Astrocyte (in vitro differentiated cells and primary cell): ENCODE data around the gene RND2. TPM values are rescaled to one million over a fixed set of nuclear protein-coding genes. Genes with fewer than 3 reads are reported as not detected.

ENCODE experiments used
- DNase-seq: peaks from one replicate; pipeline ENCODE4 v3.0.0-alpha.2; 2010; ENCODE audit warnings: low read depth
- FAIRE-seq: peaks from 2 replicates; lab custom pipeline; 2011; peaks lifted over from hg19 to GRCh38; lab: Jason Lieb, UNC
- H2AFZ ChIP-seq: 2 replicates; pipeline ENCODE4 v1.6.0; 2012; ENCODE audit warnings: low read depth, low read length, inconsistent platforms
- H3K27ac ChIP-seq: 2 replicates; pipeline ENCODE4 v1.5.1; 2011; ENCODE audit warnings: low read depth, low read length, inconsistent platforms
- H3K27me3 ChIP-seq: 2 replicates; pipeline ENCODE4 v1.6.0; 2011; ENCODE audit warnings: low read length, inconsistent platforms; ENCODE audit not compliant: insufficient read depth
- H3K36me3 ChIP-seq: 2 replicates; pipeline ENCODE4 v1.5.1; 2011; ENCODE audit warnings: low read length, inconsistent platforms; ENCODE audit not compliant: insufficient read depth
- H3K4me1 ChIP-seq: 2 replicates; pipeline ENCODE4 v1.5.1; 2011; ENCODE audit warnings: low read length, inconsistent platforms; ENCODE audit not compliant: insufficient read depth
- H3K4me2 ChIP-seq: 2 replicates; pipeline ENCODE4 v1.6.0; 2012; ENCODE audit warnings: low read length, inconsistent platforms
- H3K4me3 ChIP-seq: 2 replicates; pipeline ENCODE4 v1.5.1; 2011; ENCODE audit warnings: low read depth, mild to moderate bottlenecking, low read length, inconsistent platforms; ENCODE audit not compliant: insufficient read depth
- H3K79me2 ChIP-seq: 2 replicates; pipeline ENCODE4 v1.6.0; 2012; ENCODE audit warnings: mild to moderate bottlenecking, low read length, inconsistent platforms; ENCODE audit not compliant: insufficient read depth
- H3K9ac ChIP-seq: 2 replicates; pipeline ENCODE4 v1.6.0; 2012; ENCODE audit warnings: mild to moderate bottlenecking, low read length, inconsistent platforms
- H3K9me3 ChIP-seq: 2 replicates; pipeline ENCODE4 v1.5.1; 2012; ENCODE audit warnings: low read depth, mild to moderate bottlenecking, low read length, inconsistent platforms; ENCODE audit not compliant: insufficient read depth
- H4K20me1 ChIP-seq: 2 replicates; pipeline ENCODE4 v1.6.0; 2012; ENCODE audit warnings: low read length, inconsistent platforms; ENCODE audit not compliant: insufficient read depth
- H3K27ac Mint-ChIP-seq: one replicate; pipeline ENCODE4 v1.8.0; 2021; ENCODE audit warnings: mild to moderate bottlenecking, mixed read lengths; ENCODE audit not compliant: unreplicated experiment
- H3K27me3 Mint-ChIP-seq: one replicate; pipeline ENCODE4 v1.8.0; 2021; ENCODE audit warnings: low read depth, mixed read lengths; ENCODE audit not compliant: unreplicated experiment
- H3K36me3 Mint-ChIP-seq: one replicate; pipeline ENCODE4 v1.8.0; 2021; ENCODE audit warnings: low read depth, mixed read lengths; ENCODE audit not compliant: unreplicated experiment
- H3K4me1 Mint-ChIP-seq: one replicate; pipeline ENCODE4 v1.8.0; 2021; ENCODE audit warnings: low read depth, mixed read lengths; ENCODE audit not compliant: unreplicated experiment
- H3K4me3 Mint-ChIP-seq: one replicate; pipeline ENCODE4 v1.8.0; 2021; ENCODE audit warnings: mild to moderate bottlenecking, moderate library complexity, mixed read lengths; ENCODE audit not compliant: unreplicated experiment
- H3K9me3 Mint-ChIP-seq: one replicate; pipeline ENCODE4 v1.8.0; 2021; ENCODE audit warnings: mild to moderate bottlenecking, mixed read lengths; ENCODE audit not compliant: unreplicated experiment
- CTCF ChIP-seq: IDR thresholded peaks from 2 replicates; pipeline ENCODE4 v1.5.1; 2011; ENCODE audit warnings: low read depth, mild to moderate bottlenecking, inconsistent platforms, low read length, moderate library complexity; ENCODE audit not compliant: insufficient read depth
- EZH2 ChIP-seq: IDR thresholded peaks from 2 replicates; pipeline ENCODE4 v1.6.1; 2012; ENCODE audit warnings: mild to moderate bottlenecking, low read length, inconsistent platforms; ENCODE audit not compliant: insufficient read depth
- total RNA-seq: library from RNA; stranded (reverse); gene quantifications from 2 replicates; pipeline ENCODE4 v1.2.1, GENCODE V29; 2021

Gene RND2
- total RNA-seq, 1 donor from 2014 or later: 2.3 TPM

- peaks cover 5% of the 10 kb centered on the region for H3K4me1 Mint-ChIP-seq
- Histone ChIP-seq H3K27ac (no peak overlapping the region), H3K4me2 (no peak overlapping the region), H2AFZ (no peak overlapping the region), H3K9me3 (no peaks in the 10 kb centered on the region), H3K79me2 (no peaks in the 10 kb centered on the region), H4K20me1 (no peaks in the 10 kb centered on the region), H3K9ac (no peak overlapping the region), H3K27me3 (no peaks in the 10 kb centered on the region), H3K4me1 (no peaks in the 10 kb centered on the region), H3K36me3 (no peaks in the 10 kb centered on the region), H3K4me3 (no peak overlapping the region)
- H3K27me3 Mint-ChIP-seq: no peaks in the 10 kb centered on the region
- no peak for FAIRE-seq
- H3K36me3 Mint-ChIP-seq: peaks cover 5% of the 10 kb centered on the region
- TF ChIP-seq CTCF: no peak
- TF ChIP-seq EZH2: no peak
- H3K9me3 Mint-ChIP-seq: no peaks in the 10 kb centered on the region
- H3K27ac Mint-ChIP-seq: no peak overlapping the region
- no peak overlapping the region for H3K4me3 Mint-ChIP-seq
- no peak for DNase-seq
Measured at GRCh38 chr17:43069368-43069898, 44.4 kb downstream of the RND2 start.

- Histone ChIP-seq H3K27me3 (no peaks in the 10 kb centered on the region), H3K36me3 (no peaks in the 10 kb centered on the region), H3K4me1 (no peaks in the 10 kb centered on the region), H3K27ac (no peak overlapping the region), H3K4me3 (no peak overlapping the region), H2AFZ (no peak overlapping the region), H3K79me2 (no peaks in the 10 kb centered on the region), H3K9ac (no peak overlapping the region), H3K9me3 (no peaks in the 10 kb centered on the region), H4K20me1 (no peaks in the 10 kb centered on the region), H3K4me2 (no peak overlapping the region)
- no peak for FAIRE-seq
- no peaks in the 10 kb centered on the region for H3K9me3 Mint-ChIP-seq
- H3K4me1 Mint-ChIP-seq: peaks cover 5% of the 10 kb centered on the region
- H3K4me3 Mint-ChIP-seq: no peak overlapping the region
- TF ChIP-seq CTCF (no peak), EZH2 (no peak)
- H3K27ac Mint-ChIP-seq: no peak overlapping the region
- no peak for DNase-seq
- no peaks in the 10 kb centered on the region for H3K27me3 Mint-ChIP-seq
- H3K36me3 Mint-ChIP-seq: peaks cover 5% of the 10 kb centered on the region
Measured at GRCh38 chr17:43070257-43070656, 45.2 kb downstream of the RND2 start.

GRCh38 chr17:43070872-43071271, 45.8 kb downstream of the RND2 start:
- no peak overlapping the region for H3K27ac ChIP-seq
- Mint-ChIP-seq H3K27ac (peak overlapping the region; percentile 8), H3K27me3 (no peaks in the 10 kb centered on the region), H3K36me3 (peaks cover 3% of the 10 kb centered on the region), H3K9me3 (no peaks in the 10 kb centered on the region), H3K4me3 (no peak overlapping the region), H3K4me1 (peaks cover 5% of the 10 kb centered on the region)
- H4K20me1 ChIP-seq: no peaks in the 10 kb centered on the region
- no peak overlapping the region for H3K4me3 ChIP-seq
- no peaks in the 10 kb centered on the region for H3K79me2 ChIP-seq
- DNase-seq: no peak
- no peak overlapping the region for H3K4me2 ChIP-seq
- H3K4me1 ChIP-seq: no peaks in the 10 kb centered on the region
- H3K9me3 ChIP-seq: no peaks in the 10 kb centered on the region
- no peaks in the 10 kb centered on the region for H3K27me3 ChIP-seq
- TF ChIP-seq CTCF (no peak), EZH2 (no peak)
- FAIRE-seq: no peak
- no peaks in the 10 kb centered on the region for H3K36me3 ChIP-seq
- no peak overlapping the region for H2AFZ ChIP-seq
- H3K9ac ChIP-seq: no peak overlapping the region
